ENCODE data around the gene CHD3. TPM values are rescaled to one million over a fixed set of nuclear protein-coding genes. Genes with fewer than 3 reads are reported as not detected.

Gene CHD3
- total RNA-seq, 4 donors from 2014 or later: 5.4 to 7.7 (median 6.0) TPM

DNA sequence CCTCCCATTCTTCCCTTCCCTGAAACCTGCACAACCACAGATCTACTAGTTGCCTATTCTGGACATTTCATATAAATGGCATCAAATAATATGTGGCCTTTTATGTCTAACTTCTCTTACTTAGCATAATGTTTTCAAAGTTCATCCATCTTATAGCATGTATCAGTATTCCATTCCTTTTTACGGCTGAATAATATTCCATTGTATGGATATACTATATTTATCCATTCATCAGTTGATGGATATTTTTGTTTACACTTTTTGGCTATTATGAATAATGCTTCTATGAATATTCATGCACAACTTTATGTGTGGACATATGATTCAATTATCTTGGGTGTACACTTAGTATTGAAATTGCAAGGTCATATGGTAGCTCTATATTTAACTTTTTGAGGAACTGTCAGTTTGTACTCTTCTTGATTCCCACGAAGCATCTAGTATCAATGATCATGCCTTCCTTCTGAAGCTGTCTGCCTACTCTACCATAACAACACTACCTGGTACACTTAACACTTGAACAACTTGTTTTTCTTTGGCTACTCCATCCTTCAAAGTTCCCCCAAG lies 12.7 kb upstream of the CHD3 start:
- no peak for ATAC-seq
- TF ChIP-seq CTCF (IDR thresholded peaks at IDR 0.05 in 4 of 5, conservative IDR thresholded peaks at IDR 0.05 in 1 of 5) (no peak), POLR2A (IDR thresholded peaks at IDR 0.05) (no peak)
- no peaks in the 10 kb centered on the region for H3K36me3 ChIP-seq
- no peaks in the 10 kb centered on the region for H3K9me3 ChIP-seq
- H3K4me1 ChIP-seq: no peaks in the 10 kb centered on the region
- H3K27me3 ChIP-seq: peaks cover 0 to 17% (median 8%) of the 10 kb centered on the region in 3 donors
- DNase-seq: no peak
- in situ Hi-C loops (cut with MboI; ENCODE audit: low sequenced_read_pairs in 4 of 4) (loop anchor here in 1 of 4 donors (25.0 kb wide), 1 partner anchor 139 kb away; no protein-coding TSS in a partner anchor), intact Hi-C loops (cut with DNase I; ENCODE audit: low total_unique reads) (no loop called here)
- no peak overlapping the region for H3K27ac ChIP-seq
- no peak overlapping the region for H3K4me3 ChIP-seq

GRCh38 chr17:7878234-7878633 lies 10.4 kb upstream of the CHD3 start:
- DNase-seq: no peak
- H3K27ac ChIP-seq: no peak overlapping the region
- H3K27me3 ChIP-seq: peaks cover 7 to 24% (median 17%) of the 10 kb centered on the region in 3 donors
- in situ Hi-C loops (cut with MboI; ENCODE audit: low sequenced_read_pairs in 4 of 4) (loop anchor here in 1 of 4 donors (25.0 kb wide), 1 partner anchor 141 kb away; no protein-coding TSS in a partner anchor), intact Hi-C loops (cut with DNase I; ENCODE audit: low total_unique reads) (no loop called here)
- H3K4me3 ChIP-seq: no peak overlapping the region
- no peaks in the 10 kb centered on the region for H3K9me3 ChIP-seq
- ATAC-seq: no peak
- no peaks in the 10 kb centered on the region for H3K4me1 ChIP-seq
- H3K36me3 ChIP-seq: no peaks in the 10 kb centered on the region
- no peak for TF ChIP-seq POLR2A (IDR thresholded peaks at IDR 0.05)
- no peak for TF ChIP-seq CTCF (IDR thresholded peaks at IDR 0.05 in 4 of 5, conservative IDR thresholded peaks at IDR 0.05 in 1 of 5)

DNA sequence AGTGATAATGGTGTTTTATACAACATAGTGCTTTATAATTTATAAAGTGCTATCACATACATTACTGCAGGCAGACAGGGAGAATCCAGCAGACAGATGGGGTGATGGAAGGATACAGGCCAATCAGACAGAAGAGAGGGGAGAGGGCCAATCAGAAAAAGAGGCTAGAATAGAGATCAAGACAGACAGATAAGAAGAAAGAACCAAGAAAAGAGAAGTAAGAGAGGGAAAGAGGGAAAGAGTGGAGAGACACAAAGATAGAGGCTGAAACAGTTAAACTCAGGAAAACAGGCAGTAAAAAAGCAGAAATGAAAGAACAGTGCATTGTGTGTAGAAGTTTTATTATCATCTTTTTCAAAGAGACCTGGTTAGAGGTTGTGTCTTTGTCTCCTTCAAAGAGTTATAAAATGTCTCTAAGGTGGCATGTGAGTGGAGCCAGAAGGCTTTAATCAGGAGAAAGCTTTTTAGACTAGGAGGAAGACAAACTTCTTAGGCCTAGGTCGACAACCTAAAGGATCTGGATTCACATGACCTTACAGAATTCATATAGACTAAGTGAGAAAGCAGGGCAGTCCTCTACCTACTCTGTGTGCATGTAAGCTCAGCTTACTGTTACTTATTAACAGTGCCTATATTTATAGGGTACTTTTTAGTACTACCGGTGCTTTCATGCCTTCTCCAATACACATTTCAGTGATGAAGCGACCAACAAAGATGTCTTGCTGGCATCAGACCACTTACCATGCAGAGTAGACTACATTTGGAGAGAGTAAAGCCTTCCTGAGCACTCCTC lies 8.3 kb upstream of the CHD3 start:
- Histone ChIP-seq H3K4me1 (no peaks in the 10 kb centered on the region), H3K36me3 (no peaks in the 10 kb centered on the region), H3K9me3 (no peaks in the 10 kb centered on the region), H3K27me3 (peaks cover 12 to 30% (median 27%) of the 10 kb centered on the region in 3 donors), H3K27ac (no peak overlapping the region), H3K4me3 (no peak overlapping the region)
- TF ChIP-seq CTCF (IDR thresholded peaks at IDR 0.05 in 4 of 5, conservative IDR thresholded peaks at IDR 0.05 in 1 of 5) (no peak), POLR2A (IDR thresholded peaks at IDR 0.05) (no peak)
- in situ Hi-C loops (cut with MboI; ENCODE audit: low sequenced_read_pairs in 4 of 4) (loop anchor here in 1 of 4 donors (25.0 kb wide), 1 partner anchor 143 kb away; no protein-coding TSS in a partner anchor), intact Hi-C loops (cut with DNase I; ENCODE audit: low total_unique reads) (loop anchor here (10.0 kb wide), 1 partner anchor 175 kb away; no protein-coding TSS in a partner anchor)
- DNase-seq: no peak
- ATAC-seq: no peak

GRCh38 chr17:7881276-7882054 lies 7.1 kb upstream of the CHD3 start:
- H3K4me1 ChIP-seq: peaks cover 8 to 11% of the 10 kb centered on the region in 2 donors
- no peaks in the 10 kb centered on the region for H3K9me3 ChIP-seq
- no peak for ATAC-seq
- no peaks in the 10 kb centered on the region for H3K36me3 ChIP-seq
- H3K27me3 ChIP-seq: peaks cover 22 to 42% (median 39%) of the 10 kb centered on the region in 3 donors
- intact Hi-C loops (cut with DNase I; ENCODE audit: low total_unique reads): loop anchor here (10.0 kb wide), 1 partner anchor 173 kb away; no protein-coding TSS in a partner anchor
- TF ChIP-seq POLR2A (IDR thresholded peaks at IDR 0.05) (no peak), CTCF (IDR thresholded peaks at IDR 0.05 in 4 of 5, conservative IDR thresholded peaks at IDR 0.05 in 1 of 5) (no peak)
- H3K27ac ChIP-seq: no peak overlapping the region
- in situ Hi-C loops (cut with MboI; ENCODE audit: low sequenced_read_pairs in 4 of 4): loop anchor here in 1 of 4 donors (25.0 kb wide), 1 partner anchor 144 kb away; no protein-coding TSS in a partner anchor
- DNase-seq: no peak
- no peak overlapping the region for H3K4me3 ChIP-seq
